Endodermal cell (in vitro differentiated cells): ENCODE data around the gene SLC19A1. TPM values are rescaled to one million over a fixed set of nuclear protein-coding genes. Genes with fewer than 3 reads are reported as not detected.

Experiments
- DNase-seq: peaks from one replicate; pipeline ENCODE4 v3.0.0-alpha.2; 2017
- H3K27ac ChIP-seq: 2 replicates; pipeline ENCODE4 v1.5.1; 2013; ENCODE audit warnings: mild to moderate bottlenecking, low read depth, low read length, moderate library complexity
- H3K27me3 ChIP-seq: 2 replicates; pipeline ENCODE4 v1.6.1; 2013; ENCODE audit warnings: mild to moderate bottlenecking, low read length, moderate library complexity; ENCODE audit not compliant: insufficient read depth, control insufficient read depth, poor library complexity, severe bottlenecking
- H3K36me3 ChIP-seq: 2 replicates; pipeline ENCODE4 v1.7.0; 2013; ENCODE audit warnings: mild to moderate bottlenecking, low read length, moderate library complexity; ENCODE audit not compliant: control insufficient read depth, insufficient read depth
- H3K4me1 ChIP-seq: one replicate; pipeline ENCODE4 v1.7.0; 2013; ENCODE audit warnings: low read length; ENCODE audit not compliant: control insufficient read depth, insufficient read depth
- H3K4me3 ChIP-seq: 2 replicates; pipeline ENCODE4 v1.5.1; 2013; ENCODE audit warnings: mild to moderate bottlenecking, low read length, moderate library complexity
- H3K9ac ChIP-seq: 2 replicates; pipeline ENCODE4 v1.6.1; 2013; ENCODE audit warnings: mild to moderate bottlenecking, low read length, moderate library complexity; ENCODE audit not compliant: poor library complexity, severe bottlenecking; ENCODE audit errors: extremely low read depth
- H3K9me3 ChIP-seq: 2 replicates; pipeline ENCODE4 v1.6.1; 2013; ENCODE audit warnings: mild to moderate bottlenecking, low read length, moderate library complexity; ENCODE audit not compliant: control insufficient read depth
- H3K27ac Mint-ChIP-seq: 2 replicates; pipeline ENCODE4 v1.8.0; 2020; ENCODE audit warnings: mixed read lengths
- H3K27me3 Mint-ChIP-seq: 2 replicates; pipeline ENCODE4 v1.8.0; 2021; ENCODE audit warnings: mild to moderate bottlenecking, mixed read lengths; ENCODE audit not compliant: insufficient read depth
- H3K36me3 Mint-ChIP-seq: 2 replicates; pipeline ENCODE4 v1.8.0; 2020; ENCODE audit warnings: low read depth, mixed read lengths
- H3K4me1 Mint-ChIP-seq: 2 replicates; pipeline ENCODE4 v1.8.0; 2020; ENCODE audit warnings: mixed read lengths
- H3K4me3 Mint-ChIP-seq: 2 replicates; pipeline ENCODE4 v1.8.0; 2020; ENCODE audit warnings: mild to moderate bottlenecking, moderate library complexity, mixed read lengths
- H3K9me3 Mint-ChIP-seq: 2 replicates; pipeline ENCODE4 v1.8.0; 2020; ENCODE audit warnings: mild to moderate bottlenecking, mixed read lengths
- WGBS, 2 experiments: methylation state at CpG; one replicate each; pipeline versions ENCODE4 v1.1.5 to v1.1.7; 2013; ENCODE audit warnings: missing lambda C conversion rate in 2 of 2, mixed read lengths in 1 of 2; ENCODE audit not compliant: insufficient coverage in 1 of 2, insufficient read length in 1 of 2; 5-methylcytosine and 5-hydroxymethylcytosine counted together
- total RNA-seq, 2 donors: library from RNA; stranded (reverse); fragmentation: NEBNext Ultra II Directional in 1 of 2; extraction: Animal tissue kit (Norgen Biotek cat#: 25700) in 1 of 2; gene quantifications; 2 replicates in 1 of 2; 3 replicates in 1 of 2; pipeline ENCODE4 v1.2.1, GENCODE V29; 2021
- TF ChIP-seq, protein P1 (sequence below): fragments of 200-600 bp; sonication (generic); conservative IDR thresholded peaks from 2 replicates; pipeline ENCODE4 v1.5.0; 2021; ENCODE audit warnings: antibody characterized with exemption, mild to moderate bottlenecking

The SLC19A1 gene
- total RNA-seq, 2 donors from 2014 or later, result 28.8 to 29.4 TPM

GRCh38 chr21:45451771-45452182, 90.5 kb downstream of the SLC19A1 start:
- H3K27me3 Mint-ChIP-seq, result no peaks in the 10 kb centered on the region
- Histone ChIP-seq H3K4me3 (no peak overlapping the region), H3K27me3 (no peaks in the 10 kb centered on the region), H3K4me1 (no peaks in the 10 kb centered on the region), H3K36me3 (peaks cover 35% of the 10 kb centered on the region), H3K27ac (peak overlapping the region; percentile 49), H3K9ac (no peak overlapping the region), H3K9me3 (peaks cover 2% of the 10 kb centered on the region)
- H3K9me3 Mint-ChIP-seq, result no peaks in the 10 kb centered on the region
- H3K27ac Mint-ChIP-seq, result peak overlapping the region; percentile 84
- TF ChIP-seq, protein P1, sequence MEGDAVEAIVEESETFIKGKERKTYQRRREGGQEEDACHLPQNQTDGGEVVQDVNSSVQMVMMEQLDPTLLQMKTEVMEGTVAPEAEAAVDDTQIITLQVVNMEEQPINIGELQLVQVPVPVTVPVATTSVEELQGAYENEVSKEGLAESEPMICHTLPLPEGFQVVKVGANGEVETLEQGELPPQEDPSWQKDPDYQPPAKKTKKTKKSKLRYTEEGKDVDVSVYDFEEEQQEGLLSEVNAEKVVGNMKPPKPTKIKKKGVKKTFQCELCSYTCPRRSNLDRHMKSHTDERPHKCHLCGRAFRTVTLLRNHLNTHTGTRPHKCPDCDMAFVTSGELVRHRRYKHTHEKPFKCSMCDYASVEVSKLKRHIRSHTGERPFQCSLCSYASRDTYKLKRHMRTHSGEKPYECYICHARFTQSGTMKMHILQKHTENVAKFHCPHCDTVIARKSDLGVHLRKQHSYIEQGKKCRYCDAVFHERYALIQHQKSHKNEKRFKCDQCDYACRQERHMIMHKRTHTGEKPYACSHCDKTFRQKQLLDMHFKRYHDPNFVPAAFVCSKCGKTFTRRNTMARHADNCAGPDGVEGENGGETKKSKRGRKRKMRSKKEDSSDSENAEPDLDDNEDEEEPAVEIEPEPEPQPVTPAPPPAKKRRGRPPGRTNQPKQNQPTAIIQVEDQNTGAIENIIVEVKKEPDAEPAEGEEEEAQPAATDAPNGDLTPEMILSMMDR, result no peak
- no peak for DNase-seq
- peaks cover 24% of the 10 kb centered on the region for H3K36me3 Mint-ChIP-seq
- no peak overlapping the region for H3K4me3 Mint-ChIP-seq
- WGBS, 2 experiments, result 95 to 96% methylated on average over 12 of the region's 12 CpGs
- H3K4me1 Mint-ChIP-seq, result peaks cover 2% of the 10 kb centered on the region

DNA sequence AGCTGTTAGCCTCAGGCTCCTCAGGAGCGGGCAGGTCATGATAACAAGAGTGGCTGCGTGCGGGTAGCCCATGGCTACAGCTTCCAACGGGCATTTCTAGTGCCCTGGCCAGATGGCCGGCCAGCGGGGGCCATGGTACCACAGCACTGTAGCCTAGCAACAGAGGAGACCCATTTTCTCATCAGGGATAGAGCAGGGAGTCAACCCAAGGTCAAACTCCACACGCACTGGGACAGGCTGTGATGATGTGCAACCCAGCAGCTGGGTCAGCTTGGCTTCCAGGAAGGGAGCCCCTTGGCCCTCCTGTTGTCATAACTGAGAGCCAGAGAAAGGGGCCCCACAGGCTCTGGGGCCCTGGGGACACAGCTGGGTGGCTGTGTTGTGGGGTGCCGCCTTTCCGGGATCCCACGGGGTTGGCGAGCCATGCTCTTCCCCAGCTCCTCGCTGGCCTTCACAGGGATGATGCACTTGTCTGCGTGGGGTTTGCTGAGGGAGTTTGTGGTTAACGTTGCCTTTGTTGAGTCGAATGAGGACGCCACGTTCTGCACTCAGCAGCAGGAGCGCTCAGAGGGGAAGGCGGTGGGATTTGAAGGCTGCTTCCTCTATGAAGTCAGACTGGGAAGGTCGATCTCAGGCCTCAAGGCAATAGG, 91.0 kb downstream of the SLC19A1 start:
- 96% methylated on average over 16 to 20 of the region's 20 CpGs for WGBS, 2 experiments
- H3K4me3 ChIP-seq, result no peak overlapping the region
- H3K27ac ChIP-seq, result peak overlapping the region; percentile 49
- Mint-ChIP-seq H3K27ac (peak overlapping the region; percentile 84), H3K4me1 (peaks cover 2% of the 10 kb centered on the region), H3K36me3 (peaks cover 27% of the 10 kb centered on the region), H3K27me3 (no peaks in the 10 kb centered on the region), H3K4me3 (no peak overlapping the region), H3K9me3 (peaks cover 1% of the 10 kb centered on the region)
- TF ChIP-seq, protein P1, result no peak
- no peaks in the 10 kb centered on the region for H3K4me1 ChIP-seq
- no peaks in the 10 kb centered on the region for H3K27me3 ChIP-seq
- peaks cover 39% of the 10 kb centered on the region for H3K36me3 ChIP-seq
- peaks cover 7% of the 10 kb centered on the region for H3K9me3 ChIP-seq
- no peak for DNase-seq
- no peak overlapping the region for H3K9ac ChIP-seq

DNA sequence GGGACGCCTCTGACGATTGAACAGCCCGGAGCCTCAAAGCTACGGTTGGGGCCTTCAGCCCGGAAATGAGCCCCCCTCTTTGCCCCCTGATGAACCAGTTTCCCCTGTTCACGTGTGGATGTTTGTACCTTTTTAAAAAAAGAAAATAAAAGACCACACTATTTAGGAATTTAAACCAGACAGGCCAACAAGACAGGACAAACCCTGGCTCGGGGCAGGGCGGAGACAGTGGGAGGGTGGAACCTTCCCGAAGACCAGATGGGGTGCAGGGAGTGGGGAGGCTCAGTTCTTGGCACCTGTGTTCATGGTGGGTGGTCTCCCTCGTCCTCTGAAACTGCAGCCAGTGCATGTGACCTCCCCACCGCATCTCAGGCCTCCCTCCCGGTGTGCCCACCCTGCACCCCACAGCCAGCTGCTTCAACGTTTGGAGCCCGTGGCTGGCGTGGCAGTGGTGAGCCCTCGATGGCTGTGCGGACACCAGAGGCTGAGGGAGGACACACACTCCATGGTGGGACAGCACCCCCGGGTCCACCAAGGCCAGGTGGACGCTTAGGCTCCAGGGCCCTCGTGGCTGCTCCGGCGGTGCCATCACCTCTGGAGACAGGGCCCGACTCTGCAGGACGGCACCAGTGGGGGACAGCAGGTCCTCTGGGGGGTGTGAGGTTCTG, 91.7 kb downstream of the SLC19A1 start:
- H3K9me3 ChIP-seq, result peaks cover 14% of the 10 kb centered on the region
- Mint-ChIP-seq H3K36me3 (peaks cover 32% of the 10 kb centered on the region), H3K27ac (no peak overlapping the region), H3K27me3 (no peaks in the 10 kb centered on the region), H3K4me3 (no peak overlapping the region), H3K4me1 (peaks cover 2% of the 10 kb centered on the region), H3K9me3 (peaks cover 4% of the 10 kb centered on the region)
- TF ChIP-seq, protein P1, result no peak
- peak overlapping the region; percentile 18 for H3K27ac ChIP-seq
- H3K36me3 ChIP-seq, result peaks cover 43% of the 10 kb centered on the region
- no peak overlapping the region for H3K9ac ChIP-seq
- no peaks in the 10 kb centered on the region for H3K27me3 ChIP-seq
- no peaks in the 10 kb centered on the region for H3K4me1 ChIP-seq
- no peak overlapping the region for H3K4me3 ChIP-seq
- 95 to 96% methylated on average over 12 to 24 of the region's 24 CpGs for WGBS, 2 experiments
- DNase-seq, result no peak
